HCT116 (cell line): ENCODE measurements around the gene COL18A1. TPM values are rescaled to one million over a fixed set of nuclear protein-coding genes. Genes with fewer than 3 reads are reported as not detected.

ENCODE experiments used
- ATAC-seq: fragments of 200-7000 bp; cut with Tn5 transposase; 2 replicates; pipeline ENCODE4 v1.9.1; 2020; ENCODE audit warnings: mild to moderate bottlenecking, moderate library complexity
- BruUV-seq: library from RNA; stranded (reverse); fragments of 400-500 nt; replicated peaks from 2 replicates; lab custom pipeline; 2021; lab: Mats Ljungman, UMichigan
- CTCF ChIA-PET: fragments of 300-600 bp; sonication (Branson Sonifier 250); formaldehyde crosslinking; loops from one replicate; lab custom pipeline; 2021; ENCODE audit warnings: antibody characterized with exemption; lab: Charles Lee
- POLR2A ChIA-PET: fragments of 300-600, 350-600 bp; sonication (Branson Sonifier 250); formaldehyde crosslinking; loops from one replicate; lab custom pipeline; 2021; ENCODE audit warnings: antibody characterized with exemption; lab: Charles Lee
- RAD21 ChIA-PET, 2 experiments: fragments of 300-600 bp; sonication (Branson Sonifier 250); formaldehyde crosslinking; loops; one replicate each; lab custom pipeline; 2023; ENCODE audit warnings: low total read pairs in 2 of 2; ENCODE audit not compliant: uncharacterized antibody in 2 of 2, unreplicated experiment in 2 of 2, low non-redundant PET in 1 of 2; lab: Charles Lee
- DNase-seq: peaks from one replicate; pipeline ENCODE4 v3.0.0-alpha.2; 2010; ENCODE audit warnings: low read depth, low spot score
- H2AFZ ChIP-seq: fragments of 200-600 bp; shearing (Covaris generic), sonication (generic); 2 replicates; pipeline ENCODE4 v1.6.1; 2017; ENCODE audit warnings: low read depth, mixed run types, mixed read lengths, antibody characterized with exemption, low read length; ENCODE audit not compliant: poor library complexity, severe bottlenecking
- H3K27ac ChIP-seq: 2 replicates; pipeline ENCODE4 v1.5.1; 2012; ENCODE audit warnings: low read depth, low read length
- H3K27me3 ChIP-seq: fragments of 200-600 bp; sonication (generic); 2 replicates; pipeline ENCODE4 v1.6.1; 2016; ENCODE audit warnings: mixed run types, low read length, mixed read lengths; ENCODE audit not compliant: insufficient read depth
- H3K36me3 ChIP-seq, 2 experiments: fragments of 200-500 bp in 1 of 2; fragments of 200-600 bp in 1 of 2; sonication (Bioruptor generic) in 1 of 2; sonication (generic) in 1 of 2; 2 replicates each; pipeline versions ENCODE4 v1.5.1 to v1.6.1; 2014 to 2016; ENCODE audit warnings: low read length in 2 of 2, inconsistent platforms in 1 of 2, mixed read lengths in 1 of 2, mixed run types in 1 of 2; ENCODE audit not compliant: insufficient read depth in 2 of 2, control insufficient read depth in 1 of 2
- H3K4me1 ChIP-seq, 2 experiments: fragments of 200-600 bp in 1 of 2; sonication (generic) in 1 of 2; 2 replicates each; pipeline versions ENCODE4 v1.5.1 to v1.6.1; 2012 to 2017; ENCODE audit warnings: low read length in 2 of 2, inconsistent platforms in 1 of 2, mild to moderate bottlenecking in 1 of 2, mixed read lengths in 1 of 2, mixed run types in 1 of 2, moderate library complexity in 1 of 2; ENCODE audit not compliant: insufficient read depth in 2 of 2, control insufficient read depth in 1 of 2
- H3K4me2 ChIP-seq: fragments of 200-600 bp; sonication (generic); 2 replicates; pipeline ENCODE4 v1.6.1; 2017; ENCODE audit warnings: mixed run types, low read length, mixed read lengths
- H3K4me3 ChIP-seq, 2 experiments: fragments of 200-600 bp in 1 of 2; sonication (generic) in 1 of 2; replicated peaks in 1 of 2; 2 replicates each; pipeline ENCODE4 v1.5.1; 2011 to 2016; ENCODE audit warnings: low read length in 2 of 2, control low read depth in 1 of 2, low read depth in 1 of 2, mild to moderate bottlenecking in 1 of 2, mixed read lengths in 1 of 2, mixed run types in 1 of 2
- H3K79me2 ChIP-seq: fragments of 200-600 bp; sonication (generic); 2 replicates; pipeline ENCODE4 v1.6.1; 2017; ENCODE audit warnings: mild to moderate bottlenecking, mixed run types, low read length, moderate library complexity, mixed read lengths; ENCODE audit not compliant: insufficient read depth
- H3K9ac ChIP-seq: fragments of 200-600 bp; sonication (generic); 2 replicates; pipeline ENCODE4 v1.6.1; 2016; ENCODE audit warnings: low read length, mixed read lengths
- H3K9me2 ChIP-seq: fragments of 200-600 bp; sonication (generic), shearing (Covaris generic); 2 replicates; pipeline ENCODE4 v1.6.1; 2017; ENCODE audit warnings: mixed run types, mild to moderate bottlenecking, moderate library complexity; ENCODE audit not compliant: insufficient read depth
- H3K9me3 ChIP-seq, 2 experiments: fragments of 200-500 bp in 1 of 2; fragments of 200-600 bp in 1 of 2; sonication (Bioruptor generic) in 1 of 2; sonication (generic) in 1 of 2; 2 replicates each; pipeline ENCODE4 v1.6.1; 2014 to 2017; ENCODE audit warnings: low read length in 2 of 2, mixed read lengths in 2 of 2, inconsistent platforms in 1 of 2, low read depth in 1 of 2, mild to moderate bottlenecking in 1 of 2, mixed run types in 1 of 2, moderate library complexity in 1 of 2; ENCODE audit not compliant: control insufficient read depth in 1 of 2, insufficient read depth in 1 of 2
- H4K20me1 ChIP-seq: fragments of 200-600 bp; sonication (generic), shearing (Covaris generic); 2 replicates; pipeline ENCODE4 v1.6.1; 2017; ENCODE audit warnings: mixed run types, mild to moderate bottlenecking, moderate library complexity; ENCODE audit not compliant: insufficient read depth
- ATF3 ChIP-seq: IDR thresholded peaks from 2 replicates; pipeline ENCODE4 v1.6.1; 2012
- CEBPB ChIP-seq: IDR thresholded peaks from 2 replicates; pipeline ENCODE4 v1.6.1; 2012; ENCODE audit warnings: low read depth
- CTCF ChIP-seq, 3 experiments: fragments of 200-600 bp in 1 of 3; sonication (generic) in 1 of 3; IDR thresholded peaks in 2 of 3; conservative IDR thresholded peaks in 1 of 3; 2 replicates each; pipeline ENCODE4 v1.5.1; 2012 to 2017; ENCODE audit warnings: low read depth in 2 of 3, low read length in 2 of 3, antibody characterized with exemption in 1 of 3, borderline replicate concordance in 1 of 3, control low read depth in 1 of 3, mild to moderate bottlenecking in 1 of 3, mixed read lengths in 1 of 3, mixed run types in 1 of 3, moderate library complexity in 1 of 3; ENCODE audit not compliant: insufficient read depth in 1 of 3
- EGR1 ChIP-seq: IDR thresholded peaks from 2 replicates; pipeline ENCODE4 v1.6.1; 2012; ENCODE audit warnings: low read depth
- EZH2 ChIP-seq: fragments of 200-600 bp; sonication (generic); IDR thresholded peaks from 2 replicates; pipeline ENCODE4 v1.6.1; 2017; ENCODE audit warnings: antibody characterized with exemption, mixed run types
- EZH2phosphoT487 ChIP-seq: fragments of 200-600 bp; IDR thresholded peaks from 2 replicates; pipeline ENCODE4 v1.6.1; 2018; ENCODE audit warnings: antibody characterized with exemption, borderline replicate concordance
- FOSL1 ChIP-seq: IDR thresholded peaks from 2 replicates; pipeline ENCODE4 v1.6.1; 2012; ENCODE audit warnings: low read depth
- POLR2AphosphoS5 ChIP-seq: IDR thresholded peaks from 2 replicates; pipeline ENCODE4 v1.6.1; 2011; ENCODE audit warnings: mild to moderate bottlenecking, low read depth, low read length, moderate library complexity
- REST ChIP-seq: IDR thresholded peaks from 2 replicates; pipeline ENCODE4 v1.6.1; 2012; ENCODE audit warnings: low read depth
- SIN3A ChIP-seq: IDR thresholded peaks from 2 replicates; pipeline ENCODE4 v1.6.1; 2012; ENCODE audit warnings: low read depth
- SP1 ChIP-seq: IDR thresholded peaks from 2 replicates; pipeline ENCODE4 v1.6.1; 2012; ENCODE audit warnings: low read depth
- SRF ChIP-seq: IDR thresholded peaks from 2 replicates; pipeline ENCODE4 v1.6.1; 2012; ENCODE audit warnings: low read depth
- ZFX ChIP-seq: fragments of 450-650 bp; IDR thresholded peaks from 2 replicates; pipeline ENCODE4 v1.6.1; 2017
- ZNF274 ChIP-seq: fragments of 200-500 bp; sonication (Bioruptor generic); IDR thresholded peaks from 2 replicates; pipeline ENCODE4 v1.6.1; 2014; ENCODE audit warnings: mild to moderate bottlenecking, low read depth, low read length, inconsistent platforms
- intact Hi-C: fragments of 100-400 bp; cut with micrococcal nuclease; formaldehyde crosslinking; loops from 2 replicates; pipeline ENCODE4 v1.10.0; 2022
- total RNA-seq: library from RNA; stranded (reverse); gene quantifications from one replicate; pipeline ENCODE4 v1.2.1, GENCODE V29; 2021; ENCODE audit not compliant: unreplicated experiment
- TF ChIP-seq, protein P1 (sequence below): IDR thresholded peaks from 2 replicates; pipeline ENCODE4 v1.6.1; 2012

The COL18A1 gene
- total RNA-seq, 1 experiment from 2014 or later, result 59.5 TPM

DNA sequence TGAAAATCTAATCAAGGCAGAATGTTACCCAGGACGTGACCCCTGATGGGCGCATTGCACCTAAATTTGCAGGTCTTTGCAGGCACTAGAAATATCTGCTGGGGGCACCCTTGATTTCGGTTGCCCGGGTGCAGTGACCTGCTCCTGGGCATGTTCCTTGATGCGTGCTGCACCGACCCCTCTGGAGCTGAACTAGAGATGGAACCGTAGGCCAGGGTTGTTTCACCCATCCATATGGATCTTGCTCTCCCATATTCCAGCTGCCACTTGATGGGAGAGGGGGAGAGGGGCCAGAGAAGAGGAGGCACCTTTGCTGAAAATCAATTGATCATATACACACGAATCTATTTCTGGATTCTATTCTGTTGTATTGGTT lies 8.4 kb upstream of the COL18A1 start (continued):
- no peak for TF ChIP-seq CTCF (IDR thresholded peaks at IDR 0.05 in 2 of 3, conservative IDR thresholded peaks at IDR 0.05 in 1 of 3; ENCODE audit: borderline replicate concordance in 1 of 3, insufficient read depth in 1 of 3, low read depth in 2 of 3, low read length in 2 of 3)

GRCh38 chr21:45397381-45397780 lies 7.6 kb upstream of the COL18A1 start:
- ChIA-PET POLR2A (no interaction called here), CTCF (no interaction called here), RAD21 (no interaction called here)
- ATAC-seq, result no peak
- no TSS peak for BruUV-seq
- H3K79me2 ChIP-seq, result no peaks in the 10 kb centered on the region
- TF ChIP-seq CEBPB (no peak), EZH2phosphoT487 (no peak), SP1 (no peak), ATF3 (no peak), REST (no peak), EZH2 (no peak), FOSL1 (no peak), POLR2AphosphoS5 (no peak), SRF (no peak), EGR1 (no peak), ZFX (no peak), ZNF274 (no peak), SIN3A (no peak)
- TF ChIP-seq, protein P1, sequence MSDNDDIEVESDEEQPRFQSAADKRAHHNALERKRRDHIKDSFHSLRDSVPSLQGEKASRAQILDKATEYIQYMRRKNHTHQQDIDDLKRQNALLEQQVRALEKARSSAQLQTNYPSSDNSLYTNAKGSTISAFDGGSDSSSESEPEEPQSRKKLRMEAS, result no peak
- H4K20me1 ChIP-seq, result no peaks in the 10 kb centered on the region
- peaks cover 0 to 5% of the 10 kb centered on the region in 2 experiments; a peak in 1 of 4 replicates for H3K9me3 ChIP-seq
- no peak overlapping the region for H3K4me2 ChIP-seq
- H3K4me3 ChIP-seq, result no peak overlapping the region
- H3K27me3 ChIP-seq, result no peaks in the 10 kb centered on the region
- intact Hi-C loops, result no loop called here
- no peak overlapping the region for H3K9ac ChIP-seq
- H3K9me2 ChIP-seq, result no peaks in the 10 kb centered on the region
- H2AFZ ChIP-seq, result no peak overlapping the region
- no peak for DNase-seq
- H3K4me1 ChIP-seq, result no peaks in the 10 kb centered on the region
- no peaks in the 10 kb centered on the region for H3K36me3 ChIP-seq
- H3K27ac ChIP-seq, result no peak overlapping the region
